GM21723 (cell line): ENCODE results near the gene JPH2.

Experiments
- ATAC-seq: cut with Tn5 transposase; IDR thresholded peaks from one replicate; pipeline ENCODE4 v1.9.1; 2021; ENCODE audit warnings: mild to moderate bottlenecking, moderate library complexity; ENCODE audit not compliant: unreplicated experiment

The JPH2 gene

DNA sequence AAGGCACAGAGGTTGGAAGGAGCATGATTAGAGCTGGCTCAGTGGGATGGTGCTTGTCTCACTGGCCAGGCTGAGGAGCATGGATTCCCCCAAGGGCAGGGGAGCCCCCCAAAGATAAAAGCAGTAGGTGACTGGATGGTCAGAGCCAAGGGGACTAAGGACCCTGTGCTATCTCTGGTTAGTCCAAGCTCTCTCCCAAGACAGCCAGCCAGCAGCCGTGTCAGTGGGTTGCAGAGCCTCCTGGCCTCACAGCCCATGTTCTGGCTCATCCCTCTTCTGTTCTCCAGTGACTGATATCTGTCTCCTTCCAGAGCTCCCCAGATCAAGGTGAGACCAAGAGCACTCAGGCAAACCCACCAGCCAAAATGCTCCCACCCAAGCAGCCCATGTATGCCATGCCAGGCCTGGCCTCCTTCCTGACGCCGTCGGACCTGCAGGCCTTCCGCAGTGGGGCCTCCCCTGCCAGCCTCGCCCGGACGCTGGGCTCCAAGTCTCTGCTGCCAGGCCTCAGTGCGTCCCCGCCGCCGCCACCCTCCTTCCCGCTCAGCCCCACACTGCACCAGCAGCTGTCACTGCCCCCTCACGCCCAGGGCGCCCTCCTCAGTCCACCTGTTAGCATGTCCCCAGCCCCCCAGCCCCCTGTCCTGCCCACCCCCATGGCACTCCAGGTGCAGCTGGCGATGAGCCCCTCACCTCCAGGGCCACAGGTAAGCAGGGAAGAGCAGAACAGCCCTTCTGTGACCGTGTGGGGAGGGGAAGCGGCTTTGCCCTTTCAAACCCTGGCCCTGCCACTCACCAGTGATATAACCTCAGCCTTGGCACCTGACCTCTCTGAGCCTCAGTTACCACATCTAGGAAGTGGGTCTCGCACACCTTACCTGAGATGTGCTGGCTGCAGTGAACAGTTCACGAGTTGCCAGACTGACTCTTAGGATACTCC lies 121.3 kb downstream of the JPH2 start:
- ATAC-seq: no peak

DNA sequence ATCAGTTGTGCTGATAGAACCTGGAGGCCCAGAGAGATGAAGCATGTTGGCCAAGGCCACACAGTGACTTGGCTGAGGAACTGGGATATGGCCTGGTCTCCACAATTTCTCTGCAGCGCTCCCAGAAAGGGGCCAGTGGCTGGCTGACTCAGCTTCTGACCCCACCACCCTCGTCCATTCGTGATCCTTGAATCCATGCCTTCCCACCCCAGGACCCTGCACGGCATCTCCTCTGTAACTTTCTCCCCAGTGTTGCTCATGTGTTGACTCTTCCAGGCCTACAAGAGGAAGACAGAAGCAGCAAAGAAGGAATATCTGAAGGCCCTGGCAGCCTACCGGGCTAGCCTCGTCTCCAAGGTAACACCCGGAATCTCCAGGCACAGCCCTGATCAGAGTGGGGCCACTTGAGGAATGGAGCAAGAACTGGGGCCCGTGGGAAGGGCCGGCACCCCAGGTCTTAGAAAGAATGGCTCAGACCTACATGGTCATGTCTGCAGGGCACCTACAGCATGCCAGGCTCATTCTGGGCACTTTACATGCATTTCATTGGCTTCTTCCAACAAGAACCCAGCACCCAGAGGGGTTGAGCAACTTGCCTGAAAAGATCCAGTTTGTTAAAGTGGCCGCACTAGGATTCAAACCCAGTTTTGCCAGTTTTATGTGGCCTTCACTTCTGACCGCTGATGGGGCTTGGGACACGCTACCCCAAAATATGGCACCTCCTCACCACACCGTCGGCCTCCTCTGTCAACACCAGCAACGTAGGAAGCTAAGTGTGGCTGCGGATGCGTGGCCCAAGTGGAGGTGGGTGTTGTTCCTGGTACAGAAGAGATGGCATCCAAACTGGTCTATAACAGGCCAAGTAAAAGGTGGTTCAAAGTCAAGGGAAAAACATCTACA lies 122.2 kb downstream of the JPH2 start:
- no peak for ATAC-seq
